SH-SY5Y (cell line): ENCODE measurements around the gene PRB4.

Experiments used
- GATA2 ChIP-seq: IDR thresholded peaks from 2 replicates; pipeline ENCODE4 v1.6.1; 2011; ENCODE audit warnings: mild to moderate bottlenecking, low read depth, low read length
- GATA3 ChIP-seq: IDR thresholded peaks from 2 replicates; pipeline ENCODE4 v1.6.1; 2011; ENCODE audit warnings: low read depth, mild to moderate bottlenecking, low read length, moderate library complexity

GRCh38 chr12:11348439-11348838, 38.2 kb upstream of the PRB4 start:
- TF ChIP-seq GATA2: no peak
- TF ChIP-seq GATA3: no peak
